Adrenal gland (tissue), 12 donors: ENCODE data around the gene SLC8A3. TPM values are rescaled to one million over a fixed set of nuclear protein-coding genes. Genes with fewer than 3 reads are reported as not detected.

Experiments used
- DNase-seq, 7 donors: peaks; one replicate each; pipeline ENCODE4 v3.0.0-alpha.2; 2019 to 2020
- H3K27ac ChIP-seq, 5 donors: fragments of 200-600 bp; sonication (generic) in 4 of 5; 1 replicate in 3 of 5; 2 replicates in 2 of 5; pipeline versions ENCODE4 v1.5.1 to v1.8.0; 2016 to 2020; ENCODE audit warnings: mild to moderate bottlenecking in 1 of 5
- H3K27me3 ChIP-seq: fragments of 200-600 bp; 2 replicates; pipeline ENCODE4 v1.8.0; 2021
- H3K36me3 ChIP-seq, 2 donors: fragments of 200-600 bp; replicated peaks in 1 of 2; 1 replicate in 1 of 2; 2 replicates in 1 of 2; pipeline versions ENCODE4 v1.5.1 to v1.8.0; 2018 to 2022
- H3K4me1 ChIP-seq, 2 donors: fragments of 200-600 bp; replicated peaks in 1 of 2; 1 replicate in 1 of 2; 2 replicates in 1 of 2; pipeline versions ENCODE4 v1.5.1 to v1.8.0; 2018 to 2021
- H3K4me3 ChIP-seq, 4 donors: fragments of 200-600 bp; sonication (generic) in 3 of 4; one replicate each; pipeline ENCODE4 v1.5.1; 2016 to 2018
- H3K9me3 ChIP-seq, 3 donors: fragments of 200-600 bp; sonication (generic) in 1 of 3; replicated peaks in 1 of 3; 1 replicate in 2 of 3; 2 replicates in 1 of 3; pipeline versions ENCODE4 v1.5.1 to v1.8.0; 2016 to 2021
- POLR2A ChIP-seq, 2 donors: fragments of 450-650 bp; IDR thresholded peaks; one replicate each; pipeline ENCODE4 v1.6.1; 2017; ENCODE audit warnings: antibody characterized with exemption in 2 of 2, mild to moderate bottlenecking in 2 of 2, moderate library complexity in 1 of 2
- WGBS, 4 donors: extraction: QIAGEN DNeasy Blood & Tissue Kit in 2 of 4; methylation state at CpG; one replicate each; pipeline versions ENCODE4 v1.1.5 to v1.1.7; 2013 to 2017; 5-methylcytosine and 5-hydroxymethylcytosine counted together
- intact Hi-C, 2 donors: fragments of 100-400 bp; cut with DNase I; formaldehyde crosslinking; loops; one replicate each; pipeline versions ENCODE4 v1.14.1 to v1.15.0; 2022 to 2023
- polyA plus RNA-seq, 3 donors: library from polyadenylated mRNA; stranded (reverse); fragments of 200-250 nt in 2 of 3; fragments of 350-450 nt in 1 of 3; fragmentation: Illumina TruSeq in 1 of 3; extraction: RNeasy Lipid Tissue Mini Kit (QIAGEN cat#74804) in 1 of 3; gene quantifications; one replicate each; pipeline ENCODE4 v1.2.3, GENCODE V29; 2013 to 2014
- total RNA-seq, 9 donors: library from RNA; depleted of rRNA in 4 of 9; stranded (reverse); fragments of >200 nt in 4 of 9; fragments of 120-200 nt in 1 of 9; fragmentation: NEBNext Ultra II Directional in 1 of 9; extraction: Animal tissue kit (Norgen Biotek cat#: 25700) in 1 of 9; gene quantifications; one replicate each; pipeline versions ENCODE4 v1.1.0 to v1.2.4, GENCODE V29; 2013 to 2023
- TF ChIP-seq, protein P1 (sequence below), 6 experiments: fragments of 450-650 bp in 4 of 6; fragments of 200-600 bp in 2 of 6; sonication (generic) in 1 of 6; IDR thresholded peaks; 1 replicate in 5 of 6; 2 replicates in 1 of 6; pipeline versions ENCODE4 v1.5.1 to v1.8.0; 2016 to 2021; ENCODE audit warnings: antibody characterized with exemption in 6 of 6, mild to moderate bottlenecking in 2 of 6, moderate library complexity in 1 of 6
- donor health status: healthy with polysubstance abuse.
- donor health status: Bipolar disorder and iron deficiency.
- donor health status: DM: yes; HTN: yes; CAD: no.
- donor health status: DM: no; HTN: no; CAD: no.
- donor health status: DM: no; HTN: no; CAD: no.
- donor health status: DM: yes; HTN: yes; CAD: no.

SLC8A3 gene
- total and polyA plus RNA-seq, 12 donors: 0.08 to 2.1 (median 0.62) TPM; not detected in 4

- DNase-seq: no peak
- WGBS, 4 donors: 79 to 84% (median 81%) methylated on average over 7 of the region's 7 CpGs
- Histone ChIP-seq H3K9me3 (no peaks in the 10 kb centered on the region), H3K4me3 (no peak overlapping the region), H3K4me1 (no peaks in the 10 kb centered on the region), H3K27ac (no peak overlapping the region), H3K27me3 (no peaks in the 10 kb centered on the region), H3K36me3 (no peaks in the 10 kb centered on the region)
- intact Hi-C loops: loop anchor here in 1 of 2 donors (5.0 kb wide), 1 partner anchor 137 kb away; the partner anchor contains the start of gene SMOC1
- TF ChIP-seq, protein P1, sequence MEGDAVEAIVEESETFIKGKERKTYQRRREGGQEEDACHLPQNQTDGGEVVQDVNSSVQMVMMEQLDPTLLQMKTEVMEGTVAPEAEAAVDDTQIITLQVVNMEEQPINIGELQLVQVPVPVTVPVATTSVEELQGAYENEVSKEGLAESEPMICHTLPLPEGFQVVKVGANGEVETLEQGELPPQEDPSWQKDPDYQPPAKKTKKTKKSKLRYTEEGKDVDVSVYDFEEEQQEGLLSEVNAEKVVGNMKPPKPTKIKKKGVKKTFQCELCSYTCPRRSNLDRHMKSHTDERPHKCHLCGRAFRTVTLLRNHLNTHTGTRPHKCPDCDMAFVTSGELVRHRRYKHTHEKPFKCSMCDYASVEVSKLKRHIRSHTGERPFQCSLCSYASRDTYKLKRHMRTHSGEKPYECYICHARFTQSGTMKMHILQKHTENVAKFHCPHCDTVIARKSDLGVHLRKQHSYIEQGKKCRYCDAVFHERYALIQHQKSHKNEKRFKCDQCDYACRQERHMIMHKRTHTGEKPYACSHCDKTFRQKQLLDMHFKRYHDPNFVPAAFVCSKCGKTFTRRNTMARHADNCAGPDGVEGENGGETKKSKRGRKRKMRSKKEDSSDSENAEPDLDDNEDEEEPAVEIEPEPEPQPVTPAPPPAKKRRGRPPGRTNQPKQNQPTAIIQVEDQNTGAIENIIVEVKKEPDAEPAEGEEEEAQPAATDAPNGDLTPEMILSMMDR (IDR thresholded peaks at IDR 0.05): no peak
- TF ChIP-seq POLR2A (IDR thresholded peaks at IDR 0.05): no peak
Measured at GRCh38 chr14:70014406-70015095, 174.2 kb downstream of the SLC8A3 start.

DNA sequence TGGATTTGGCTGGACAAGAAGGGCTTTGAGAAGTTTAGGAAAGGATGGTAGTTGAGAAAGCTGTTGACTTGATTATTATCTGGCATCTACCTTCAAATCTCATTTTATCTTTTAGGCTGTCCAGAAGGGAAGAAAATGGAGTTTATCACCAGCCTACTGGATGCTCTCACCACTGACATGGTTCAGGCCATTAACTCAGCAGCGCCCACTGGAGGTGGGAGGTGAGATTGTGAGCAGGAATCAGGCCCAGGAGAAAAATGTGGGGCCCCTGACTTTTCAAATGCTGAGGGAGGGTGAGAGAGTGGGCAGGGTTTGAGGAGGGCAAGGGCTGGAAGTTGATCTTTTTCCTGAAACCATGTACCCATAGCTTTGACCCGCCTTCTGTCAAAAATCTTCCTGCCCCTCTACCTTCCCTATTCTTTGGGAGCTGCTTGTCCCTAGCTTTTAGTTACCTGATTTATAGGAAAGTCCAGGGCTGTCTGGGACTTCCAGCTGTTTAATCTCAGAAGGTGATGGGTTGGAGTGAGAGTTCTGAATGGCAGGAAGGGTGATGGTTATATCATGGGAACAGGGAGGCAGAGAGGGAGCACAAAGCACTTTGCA, 175.4 kb downstream of the SLC8A3 start:
- H3K4me3 ChIP-seq: no peak overlapping the region
- H3K27ac ChIP-seq: no peak overlapping the region
- H3K4me1 ChIP-seq: peaks cover 3 to 4% of the 10 kb centered on the region in 2 donors
- no peak for TF ChIP-seq POLR2A (IDR thresholded peaks at IDR 0.05)
- TF ChIP-seq, protein P1 (IDR thresholded peaks at IDR 0.05): peak; percentile 70 to 83 (median 80)
- H3K36me3 ChIP-seq: no peaks in the 10 kb centered on the region
- no peaks in the 10 kb centered on the region for H3K27me3 ChIP-seq
- no peaks in the 10 kb centered on the region for H3K9me3 ChIP-seq
- 72 to 77% (median 76%) methylated on average over 2 of the region's 2 CpGs for WGBS, 4 donors
- DNase-seq: peak in 6 of 7 donors; percentile 43 to 75 (median 64)
- intact Hi-C loops: loop anchor here in 1 of 2 donors (5.0 kb wide), 1 partner anchor 136 kb away; the partner anchor contains the start of gene SMOC1

DNA sequence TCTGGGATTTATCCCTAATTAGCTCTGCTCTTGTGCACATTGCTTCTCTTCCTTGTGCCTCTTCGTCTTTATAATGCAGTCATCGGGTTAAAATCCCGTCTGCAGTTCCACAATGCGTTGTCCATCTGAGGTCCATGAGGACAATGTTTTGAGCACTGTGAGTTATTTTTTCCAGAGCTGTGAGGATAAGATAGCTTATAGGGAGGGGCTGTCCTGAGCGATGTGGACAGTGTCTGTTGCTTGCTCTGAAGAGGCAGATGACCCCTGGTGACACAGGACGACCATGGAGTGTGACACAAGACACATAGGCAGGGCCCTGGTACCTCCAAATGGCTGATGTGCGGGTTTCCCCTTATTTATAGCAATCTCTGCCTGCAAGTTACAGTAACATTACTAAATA, 177.0 kb downstream of the SLC8A3 start:
- no peaks in the 10 kb centered on the region for H3K36me3 ChIP-seq
- DNase-seq: no peak
- intact Hi-C loops: loop anchor here in 1 of 2 donors (5.0 kb wide), 1 partner anchor 134 kb away; the partner anchor contains the start of gene SMOC1
- WGBS, 4 donors: 84 to 93% (median 89%) methylated on average over 7 of the region's 7 CpGs
- no peak for TF ChIP-seq POLR2A (IDR thresholded peaks at IDR 0.05)
- TF ChIP-seq, protein P1 (IDR thresholded peaks at IDR 0.05): no peak
- H3K9me3 ChIP-seq: no peaks in the 10 kb centered on the region
- H3K27ac ChIP-seq: no peak overlapping the region
- H3K4me1 ChIP-seq: peaks cover 4 to 7% of the 10 kb centered on the region in 2 donors
- H3K4me3 ChIP-seq: no peak overlapping the region
- H3K27me3 ChIP-seq: no peaks in the 10 kb centered on the region

DNA sequence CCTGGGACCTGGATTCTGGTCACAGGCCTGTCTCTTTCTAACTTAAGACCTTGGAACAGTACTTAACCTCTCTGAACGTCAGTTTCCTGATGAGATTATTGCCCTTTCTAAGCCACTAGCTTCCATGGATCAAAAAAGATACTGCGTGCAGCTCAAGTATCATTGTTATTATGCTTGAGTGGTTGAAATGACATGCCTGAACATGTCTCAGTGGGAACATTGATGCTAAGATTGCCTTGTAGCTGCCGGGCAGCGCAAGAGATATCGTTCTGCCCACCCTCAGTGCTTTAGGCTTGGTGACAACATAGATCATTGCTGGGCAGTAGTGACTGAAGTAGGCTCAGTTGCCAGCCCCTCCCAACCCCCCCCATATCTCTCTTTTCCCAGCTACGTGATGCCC, 177.7 kb downstream of the SLC8A3 start:
- no peaks in the 10 kb centered on the region for H3K36me3 ChIP-seq
- no peak overlapping the region for H3K4me3 ChIP-seq
- H3K9me3 ChIP-seq: no peaks in the 10 kb centered on the region
- no peaks in the 10 kb centered on the region for H3K27me3 ChIP-seq
- TF ChIP-seq, protein P1 (IDR thresholded peaks at IDR 0.05): no peak
- TF ChIP-seq POLR2A (IDR thresholded peaks at IDR 0.05): no peak
- no peak for DNase-seq
- intact Hi-C loops: loop anchor here in 1 of 2 donors (5.0 kb wide), 1 partner anchor 134 kb away; the partner anchor contains the start of gene SMOC1
- no peak overlapping the region for H3K27ac ChIP-seq
- H3K4me1 ChIP-seq: peaks cover 4 to 7% of the 10 kb centered on the region in 2 donors
- 83 to 91% (median 87%) methylated on average over 6 of the region's 6 CpGs for WGBS, 4 donors
